GM23248 (cell line): ENCODE measurements around the gene SSX4B. TPM values are rescaled to one million over a fixed set of nuclear protein-coding genes. Genes with fewer than 3 reads are reported as not detected.
"Not testable (repeated sequence)": the region's sequence is repeated elsewhere in the genome, so short reads cannot be mapped to it uniquely, and the experiment has no call there.

Experiments used
- DNase-seq: peaks from one replicate; pipeline ENCODE4 v3.0.0-alpha.2; 2015
- H2AFZ ChIP-seq: fragments of 200-600 bp; sonication (generic); 2 replicates; pipeline ENCODE4 v1.6.1; 2016; ENCODE audit warnings: antibody characterized with exemption
- H3F3A ChIP-seq: fragments of 200-600 bp; sonication (generic); 2 replicates; pipeline ENCODE4 v1.6.1; 2016; ENCODE audit warnings: mild to moderate bottlenecking, antibody characterized with exemption, mixed run types; ENCODE audit not compliant: insufficient read depth
- H3K27ac ChIP-seq: fragments of 200-600 bp; sonication (generic); 2 replicates; pipeline ENCODE4 v1.5.1; 2016; ENCODE audit warnings: mild to moderate bottlenecking
- H3K27me3 ChIP-seq: fragments of 200-600 bp; sonication (generic); replicated peaks from 2 replicates; pipeline ENCODE4 v1.6.1; 2016; ENCODE audit warnings: mild to moderate bottlenecking; ENCODE audit not compliant: insufficient read depth
- H3K36me3 ChIP-seq: fragments of 200-600 bp; sonication (generic); 2 replicates; pipeline ENCODE4 v1.6.1; 2016; ENCODE audit warnings: low read depth, mild to moderate bottlenecking
- H3K4me1 ChIP-seq: fragments of 200-600 bp; sonication (generic); 2 replicates; pipeline ENCODE4 v1.6.1; 2016; ENCODE audit warnings: mild to moderate bottlenecking; ENCODE audit not compliant: insufficient read depth
- H3K4me2 ChIP-seq: fragments of 200-600 bp; sonication (generic); one replicate; pipeline ENCODE4 v1.6.1; 2016; ENCODE audit warnings: mild to moderate bottlenecking; ENCODE audit not compliant: unreplicated experiment
- H3K4me3 ChIP-seq: fragments of 200-600 bp; sonication (generic); 2 replicates; pipeline ENCODE4 v1.5.1; 2016; ENCODE audit warnings: mild to moderate bottlenecking
- H3K79me2 ChIP-seq: fragments of 200-600 bp; sonication (generic); 2 replicates; pipeline ENCODE4 v1.6.1; 2016; ENCODE audit warnings: mild to moderate bottlenecking; ENCODE audit not compliant: insufficient read depth
- H3K9ac ChIP-seq: fragments of 200-600 bp; sonication (generic); 2 replicates; pipeline ENCODE4 v1.6.1; 2016; ENCODE audit warnings: mild to moderate bottlenecking
- H3K9me2 ChIP-seq: fragments of 200-600 bp; sonication (generic); 2 replicates; pipeline ENCODE4 v1.6.1; 2016; ENCODE audit warnings: mixed run types, mild to moderate bottlenecking, moderate library complexity; ENCODE audit not compliant: insufficient read depth
- H3K9me3 ChIP-seq: fragments of 200-600 bp; sonication (generic); one replicate; pipeline ENCODE4 v1.6.1; 2017; ENCODE audit warnings: low read depth
- H4K20me1 ChIP-seq: fragments of 200-600 bp; sonication (generic); 2 replicates; pipeline ENCODE4 v1.6.0; 2016; ENCODE audit not compliant: insufficient read depth
- WGBS, 2 experiments: methylation state at CpG; one replicate each; pipeline ENCODE4 v1.1.6; 2015 to 2017; ENCODE audit warnings: low lambda C conversion rate in 2 of 2, low coverage in 1 of 2; ENCODE audit errors: missing lambda C conversion rate in 2 of 2; 5-methylcytosine and 5-hydroxymethylcytosine counted together
- in situ Hi-C: fragments of 300-500 bp; cut with MboI; formaldehyde crosslinking; loops from 2 replicates; pipeline ENCODE4 v1.15.0; 2020
- polyA plus RNA-seq: library from polyadenylated mRNA; unstranded; fragments of >200 nt; fragmentation: Nextera tagmentation; extraction: Ambion mirVana; gene quantifications from 2 replicates; pipeline ENCODE4 v1.2.1, GENCODE V29; 2016
- total RNA-seq: library from RNA; depleted of rRNA; stranded (reverse); fragments of >200 nt; shearing (Covaris generic); gene quantifications from 2 replicates; pipeline ENCODE4 v1.2.3, GENCODE V29; 2014

Gene SSX4B
- total and polyA plus RNA-seq, 2 experiments from 2014 or later: not detected

DNA sequence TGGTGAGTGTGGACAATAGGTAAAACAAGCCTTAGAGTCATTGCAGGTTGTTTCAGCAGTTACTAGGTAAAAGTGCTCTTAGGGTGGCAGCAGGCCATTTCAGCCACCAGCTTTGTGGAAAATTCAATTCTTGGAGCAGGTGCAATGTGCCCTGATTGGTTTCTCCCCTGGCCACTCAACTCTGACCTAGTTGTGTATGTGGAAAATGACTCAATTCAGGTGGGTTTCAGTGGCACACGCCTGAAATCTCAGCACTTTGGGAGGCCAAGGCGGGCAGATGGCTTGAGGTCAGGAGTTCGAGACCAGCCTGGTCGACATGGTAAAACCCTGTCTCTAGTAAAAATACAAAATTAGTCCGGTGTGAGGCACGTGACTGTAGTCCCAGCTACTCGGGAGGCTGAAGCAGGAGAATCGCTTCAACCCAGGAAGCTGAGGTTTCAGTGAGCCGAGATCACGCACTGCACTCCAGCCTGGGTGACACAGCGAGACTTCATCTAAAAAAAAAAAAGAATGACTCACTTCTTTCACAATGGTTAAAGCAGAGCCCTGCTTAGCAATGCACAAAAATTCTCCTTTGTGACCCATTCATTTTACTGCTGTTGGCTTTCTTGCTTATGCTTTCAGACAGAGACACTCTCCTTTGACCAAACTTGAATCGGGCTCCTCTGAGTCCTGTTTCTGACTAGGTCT lies 15.4 kb upstream of the SSX4B start:
- H3F3A ChIP-seq, H3K36me3 ChIP-seq, H3K27me3 ChIP-seq, H3K27ac ChIP-seq, H2AFZ ChIP-seq, H3K4me2 ChIP-seq, H3K9me3 ChIP-seq, DNase-seq, H3K4me1 ChIP-seq, H3K4me3 ChIP-seq, H4K20me1 ChIP-seq, H3K79me2 ChIP-seq, H3K9me2 ChIP-seq, in situ Hi-C loops, H3K9ac ChIP-seq: not testable (repeated sequence)
- no CpG with 5 or more reads among the region's 12 CpGs for WGBS, 2 experiments

- DNase-seq, H3K27ac ChIP-seq, H3K4me1 ChIP-seq, H2AFZ ChIP-seq, H3K4me2 ChIP-seq, H3K36me3 ChIP-seq, H3K9ac ChIP-seq, H4K20me1 ChIP-seq, H3F3A ChIP-seq, H3K79me2 ChIP-seq, H3K9me2 ChIP-seq, H3K9me3 ChIP-seq, H3K27me3 ChIP-seq, in situ Hi-C loops, H3K4me3 ChIP-seq: not testable (repeated sequence)
- 56 to 71% methylated on average over 1 of the region's 1 CpG for WGBS, 2 experiments
Observed at GRCh38 chrX:48397825-48398224, 13.9 kb downstream of the SSX4B start.

DNA sequence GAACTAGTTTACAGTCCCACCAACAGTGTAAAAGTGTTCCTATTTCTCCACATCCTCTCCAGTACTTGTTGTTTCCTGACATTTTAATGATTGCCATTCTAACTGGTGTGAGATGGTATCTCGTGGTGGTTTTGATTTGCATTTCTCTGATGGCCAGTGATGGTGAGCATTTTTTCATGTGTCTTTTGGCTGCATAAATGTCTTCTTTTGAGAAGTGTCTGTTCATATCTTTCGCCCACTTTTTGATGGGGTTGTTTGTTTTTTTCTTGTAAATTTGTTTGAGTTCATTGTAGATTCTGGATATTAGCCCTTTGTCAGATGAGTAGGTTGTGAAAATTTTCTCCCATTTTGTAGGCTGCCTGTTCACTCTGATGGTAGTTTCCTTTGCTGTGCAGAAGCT lies 14.8 kb downstream of the SSX4B start:
- H4K20me1 ChIP-seq, H3K36me3 ChIP-seq, H3K4me1 ChIP-seq, H3K4me3 ChIP-seq, H3K4me2 ChIP-seq, H3K27ac ChIP-seq, in situ Hi-C loops, H2AFZ ChIP-seq, H3K9me3 ChIP-seq, H3K9ac ChIP-seq, DNase-seq, H3K9me2 ChIP-seq, H3K27me3 ChIP-seq, H3K79me2 ChIP-seq, H3F3A ChIP-seq: not testable (repeated sequence)
- WGBS, 2 experiments: 41 to 57% methylated on average over 1 to 2 of the region's 2 CpGs

GRCh38 chrX:48383239-48383638 lies 28.5 kb downstream of the SSX4B start, which contains the start of gene SSX4:
TSS of gene SSX4 (plus strand) at chrX:48383539. CDS start at chrX:48384054, 515 bp downstream.
- no CpG with 5 or more reads among the region's 16 CpGs for WGBS, 2 experiments
- H3K36me3 ChIP-seq, H3K27ac ChIP-seq, H4K20me1 ChIP-seq, H3K4me1 ChIP-seq, H3K9me2 ChIP-seq, DNase-seq, H2AFZ ChIP-seq, H3F3A ChIP-seq, H3K9me3 ChIP-seq, H3K4me2 ChIP-seq, H3K4me3 ChIP-seq, H3K27me3 ChIP-seq, H3K9ac ChIP-seq, H3K79me2 ChIP-seq, in situ Hi-C loops: not testable (repeated sequence)

DNA sequence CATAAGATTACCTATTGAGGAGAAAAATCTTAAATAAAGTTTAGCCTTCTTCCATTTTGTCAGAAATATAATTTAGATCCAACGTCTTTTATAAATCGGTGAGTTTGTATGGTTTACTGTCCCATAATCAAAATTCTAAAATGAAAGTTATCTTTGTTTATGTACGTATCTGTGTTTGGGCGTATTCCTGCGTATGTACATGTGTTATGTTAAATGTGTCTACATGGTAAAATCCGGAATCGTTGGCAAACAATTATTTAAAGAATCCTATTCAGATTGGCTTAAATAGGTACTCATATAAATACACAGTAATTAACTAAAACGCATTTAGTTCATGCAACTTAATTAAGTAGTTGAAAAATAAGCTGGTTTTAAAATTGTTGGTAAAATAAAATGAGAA lies 41.4 kb downstream of the SSX4B start:
- in situ Hi-C loops, H3K4me3 ChIP-seq, H2AFZ ChIP-seq, H4K20me1 ChIP-seq, H3F3A ChIP-seq, H3K27me3 ChIP-seq, H3K4me1 ChIP-seq, H3K27ac ChIP-seq, H3K9ac ChIP-seq, H3K4me2 ChIP-seq, H3K9me2 ChIP-seq, H3K79me2 ChIP-seq, H3K9me3 ChIP-seq, H3K36me3 ChIP-seq, DNase-seq: not testable (repeated sequence)
- WGBS, 2 experiments: no CpG with 5 or more reads among the region's 8 CpGs

DNA sequence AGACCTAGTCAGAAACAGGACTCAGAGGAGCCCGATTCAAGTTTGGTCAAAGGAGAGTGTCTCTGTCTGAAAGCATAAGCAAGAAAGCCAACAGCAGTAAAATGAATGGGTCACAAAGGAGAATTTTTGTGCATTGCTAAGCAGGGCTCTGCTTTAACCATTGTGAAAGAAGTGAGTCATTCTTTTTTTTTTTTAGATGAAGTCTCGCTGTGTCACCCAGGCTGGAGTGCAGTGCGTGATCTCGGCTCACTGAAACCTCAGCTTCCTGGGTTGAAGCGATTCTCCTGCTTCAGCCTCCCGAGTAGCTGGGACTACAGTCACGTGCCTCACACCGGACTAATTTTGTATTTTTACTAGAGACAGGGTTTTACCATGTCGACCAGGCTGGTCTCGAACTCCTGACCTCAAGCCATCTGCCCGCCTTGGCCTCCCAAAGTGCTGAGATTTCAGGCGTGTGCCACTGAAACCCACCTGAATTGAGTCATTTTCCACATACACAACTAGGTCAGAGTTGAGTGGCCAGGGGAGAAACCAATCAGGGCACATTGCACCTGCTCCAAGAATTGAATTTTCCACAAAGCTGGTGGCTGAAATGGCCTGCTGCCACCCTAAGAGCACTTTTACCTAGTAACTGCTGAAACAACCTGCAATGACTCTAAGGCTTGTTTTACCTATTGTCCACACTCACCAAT lies 43.9 kb downstream of the SSX4B start:
- DNase-seq, H3F3A ChIP-seq, H3K4me2 ChIP-seq, H3K4me3 ChIP-seq, H3K36me3 ChIP-seq, H3K9me3 ChIP-seq, H3K27me3 ChIP-seq, H3K27ac ChIP-seq, in situ Hi-C loops, H3K4me1 ChIP-seq, H3K79me2 ChIP-seq, H4K20me1 ChIP-seq, H3K9ac ChIP-seq, H3K9me2 ChIP-seq, H2AFZ ChIP-seq: not testable (repeated sequence)
- WGBS, 2 experiments: no CpG with 5 or more reads among the region's 12 CpGs

DNA sequence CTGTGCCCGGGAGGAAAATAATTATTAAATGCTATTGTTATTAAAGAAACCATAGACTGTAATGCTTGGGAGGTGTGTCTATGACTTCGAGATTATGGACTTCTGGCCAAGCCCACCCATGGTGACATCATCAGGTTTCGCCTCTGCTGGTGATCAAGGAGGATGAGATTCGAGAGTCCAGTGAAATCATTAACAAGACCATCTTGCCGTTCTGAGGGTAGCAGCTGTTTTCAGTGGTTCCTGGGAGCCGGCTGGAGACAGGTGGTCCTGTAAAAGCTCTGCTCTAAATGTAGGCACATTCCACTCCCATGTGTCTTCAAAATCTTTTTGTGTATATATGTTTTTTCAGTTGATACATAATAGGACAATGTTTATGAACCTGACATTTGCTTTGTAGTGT lies 52.5 kb downstream of the SSX4B start:
- H3K27ac ChIP-seq, H3F3A ChIP-seq, H4K20me1 ChIP-seq, H3K9me2 ChIP-seq, in situ Hi-C loops, H3K27me3 ChIP-seq, H3K36me3 ChIP-seq, H3K4me2 ChIP-seq, H3K79me2 ChIP-seq, H3K4me1 ChIP-seq, H3K4me3 ChIP-seq, H3K9ac ChIP-seq, DNase-seq, H3K9me3 ChIP-seq, H2AFZ ChIP-seq: not testable (repeated sequence)
- 41 to 52% methylated on average over 5 to 6 of the region's 6 CpGs for WGBS, 2 experiments
